GM19238 (cell line): Measurements from ENCODE around the gene CNOT3.
"Not testable (repeated sequence)": the region's sequence is repeated elsewhere in the genome, so short reads cannot be mapped to it uniquely, and the experiment has no call there.

Experiments
- DNase-seq: peaks from one replicate; pipeline ENCODE4 v3.0.0; 2011; ENCODE audit warnings: low spot score; ENCODE audit not compliant: insufficient read length

Gene CNOT3

GRCh38 chr19:54191011-54191810, 53.6 kb downstream of the CNOT3 start, which contains the start of gene TSEN34:
TSS of gene TSEN34 (plus strand) at chr19:54191308. CDS start at chr19:54191365, 57 bp downstream.
- DNase-seq, result peak; percentile 63

DNA sequence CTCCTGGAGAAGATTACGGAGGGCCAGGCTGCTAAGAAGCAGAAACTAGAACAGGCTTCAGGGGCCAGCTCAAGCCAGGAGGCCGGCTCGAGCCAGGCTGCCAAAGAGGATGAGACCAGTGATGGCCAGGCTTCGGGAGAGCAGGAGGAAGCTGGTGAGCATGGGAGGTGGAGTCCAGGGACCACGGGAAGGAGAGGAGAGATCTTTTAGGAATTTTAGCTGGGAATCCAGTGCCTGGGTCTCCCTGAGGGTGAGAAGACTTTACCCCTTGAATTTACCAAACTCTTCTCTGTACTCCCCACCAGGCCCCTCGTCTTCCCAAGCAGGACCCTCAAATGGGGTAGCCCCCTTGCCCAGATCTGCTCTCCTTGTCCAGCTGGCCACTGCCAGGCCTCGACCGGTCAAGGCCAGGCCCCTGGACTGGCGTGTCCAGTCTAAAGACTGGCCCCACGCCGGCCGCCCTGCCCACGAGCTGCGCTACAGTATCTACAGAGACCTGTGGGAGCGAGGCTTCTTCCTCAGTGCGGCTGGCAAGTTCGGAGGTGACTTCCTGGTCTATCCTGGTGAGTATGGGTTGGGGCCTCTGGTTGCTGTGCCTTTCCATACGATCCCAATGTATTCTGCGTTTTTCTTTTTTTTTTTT, 54.4 kb downstream of the CNOT3 start:
- DNase-seq, result no peak

DNA sequence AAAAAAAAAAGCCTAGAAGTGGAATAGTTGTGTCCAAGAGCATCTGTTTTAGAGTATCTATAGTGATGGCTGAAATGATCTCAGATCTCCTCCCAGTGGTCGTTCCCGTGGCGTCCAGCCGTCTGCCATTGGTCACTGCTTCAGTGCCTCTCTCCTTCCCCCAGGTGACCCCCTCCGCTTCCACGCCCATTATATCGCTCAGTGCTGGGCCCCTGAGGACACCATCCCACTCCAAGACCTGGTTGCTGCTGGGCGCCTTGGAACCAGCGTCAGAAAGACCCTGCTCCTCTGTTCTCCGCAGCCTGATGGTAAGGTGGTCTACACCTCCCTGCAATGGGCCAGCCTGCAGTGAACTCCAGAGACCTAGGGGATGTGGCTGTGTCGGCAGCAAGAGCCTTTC, 55.4 kb downstream of the CNOT3 start:
- DNase-seq, result no peak

- not testable (repeated sequence) for DNase-seq
Measured at GRCh38 chr19:54194463-54194862, 56.9 kb downstream of the CNOT3 start.

DNA sequence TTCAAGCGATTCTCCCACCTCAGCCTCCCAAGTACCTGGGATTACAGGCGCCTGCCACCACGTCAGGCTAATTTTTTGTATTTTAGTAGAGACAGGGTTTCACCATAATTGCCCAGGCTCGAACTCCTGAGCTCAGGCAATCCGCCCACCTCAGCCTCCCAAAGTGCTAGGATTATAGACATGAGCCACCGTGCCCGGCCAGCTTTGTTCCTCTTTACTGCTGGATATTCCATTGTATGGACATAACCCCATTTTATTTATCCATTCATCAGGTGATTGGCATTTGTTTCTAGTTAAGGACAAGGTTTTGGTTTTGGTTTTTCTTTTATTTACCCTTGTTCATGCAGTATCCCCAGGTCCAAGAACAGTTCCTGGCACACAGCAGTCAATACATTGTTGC, 59.0 kb downstream of the CNOT3 start:
- DNase-seq, result no peak

DNA sequence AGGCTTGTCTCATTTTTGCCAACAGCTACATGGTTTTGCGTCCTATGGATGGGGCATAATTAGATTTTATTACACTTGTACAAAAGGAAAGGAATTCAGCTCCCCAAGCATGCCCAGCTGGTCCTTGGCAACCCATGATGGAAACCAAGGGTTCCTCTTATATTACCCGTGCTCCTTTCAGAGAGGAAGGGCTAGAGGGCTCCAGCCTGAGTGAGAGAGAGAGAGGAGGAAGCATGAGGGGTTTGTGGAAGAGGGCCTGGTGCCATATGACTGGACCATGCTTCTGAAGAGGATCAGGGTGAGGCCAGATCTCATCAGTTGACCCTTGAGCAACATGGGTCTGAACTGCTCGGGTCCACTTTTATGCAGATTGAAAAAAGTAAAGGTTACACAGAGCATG, 59.6 kb downstream of the CNOT3 start:
- DNase-seq, result no peak

DNA sequence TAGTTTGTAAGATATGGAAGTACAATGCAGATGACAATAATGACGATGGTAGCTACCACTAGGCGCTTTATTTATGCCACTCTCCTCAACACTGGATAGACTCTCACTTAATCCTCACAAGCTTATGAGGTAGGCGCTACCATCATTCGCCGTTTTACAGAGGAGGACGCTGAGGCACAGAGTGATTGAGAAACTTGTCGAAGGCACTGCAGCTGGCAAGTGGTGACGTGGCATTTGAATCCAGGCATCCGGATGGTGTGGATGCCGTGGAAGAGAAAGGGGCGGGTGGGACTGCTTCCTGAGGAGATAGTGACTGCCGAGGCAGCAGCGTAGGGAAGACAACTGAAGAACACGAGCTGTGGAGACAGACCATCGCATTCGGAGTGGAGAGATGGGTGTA, 61.8 kb downstream of the CNOT3 start:
- no peak for DNase-seq

GRCh38 chr19:54201172-54201701, 63.7 kb downstream of the CNOT3 start:
- no peak for DNase-seq

DNA sequence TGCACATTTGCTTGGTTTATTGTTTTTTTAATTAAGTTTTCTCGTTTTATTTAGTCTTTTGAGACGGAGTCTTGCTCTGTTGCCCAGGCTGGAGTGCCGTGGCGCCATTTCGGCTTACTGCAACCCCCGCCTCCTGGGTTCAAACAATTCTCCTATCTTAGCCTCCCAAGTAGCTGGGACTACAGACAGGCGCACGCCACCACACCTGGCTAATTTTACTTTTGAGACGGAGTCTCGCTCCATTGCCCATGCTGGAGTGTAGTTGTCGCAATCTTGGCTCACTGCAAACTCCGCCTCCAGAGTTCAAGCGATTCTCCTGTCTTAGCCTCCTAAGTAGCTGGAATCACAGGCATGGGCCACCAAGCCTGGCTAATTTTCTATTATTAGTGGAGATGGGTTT, 64.4 kb downstream of the CNOT3 start:
- DNase-seq, result no peak

GRCh38 chr19:54203151-54203611, 65.6 kb downstream of the CNOT3 start:
- DNase-seq, result no peak

- DNase-seq, result no peak
Measured at GRCh38 chr19:54204767-54205468, 67.4 kb downstream of the CNOT3 start.
